ENCODE measurements around the gene C6orf118.

DNA sequence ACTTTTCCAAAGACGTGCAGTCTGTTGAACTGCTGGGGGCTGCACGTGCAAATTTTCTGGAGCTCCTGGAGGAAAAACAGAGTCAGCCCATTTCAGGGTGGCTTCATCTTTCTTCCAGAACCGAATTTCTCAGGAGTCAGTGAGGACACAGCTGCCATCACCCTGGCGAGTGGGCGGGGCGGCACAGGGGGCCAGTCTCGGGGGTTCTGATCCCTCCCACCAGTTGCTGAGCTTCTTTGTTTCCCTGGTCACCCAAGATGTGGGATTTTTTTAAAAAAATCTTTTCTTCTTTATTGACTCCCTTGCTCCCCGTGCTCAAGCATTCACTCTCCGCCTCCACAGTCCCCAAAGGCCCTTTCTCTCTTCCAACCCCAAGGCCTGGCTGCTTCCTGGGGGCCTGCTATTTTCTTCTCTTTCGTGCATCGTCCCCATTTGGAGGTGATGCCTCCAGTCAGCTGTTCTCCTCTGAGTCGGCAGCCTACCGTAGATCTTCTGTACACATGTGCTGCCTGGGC is 8.9 kb downstream of the C6orf118 start:
- TF ChIP-seq, protein P1, sequence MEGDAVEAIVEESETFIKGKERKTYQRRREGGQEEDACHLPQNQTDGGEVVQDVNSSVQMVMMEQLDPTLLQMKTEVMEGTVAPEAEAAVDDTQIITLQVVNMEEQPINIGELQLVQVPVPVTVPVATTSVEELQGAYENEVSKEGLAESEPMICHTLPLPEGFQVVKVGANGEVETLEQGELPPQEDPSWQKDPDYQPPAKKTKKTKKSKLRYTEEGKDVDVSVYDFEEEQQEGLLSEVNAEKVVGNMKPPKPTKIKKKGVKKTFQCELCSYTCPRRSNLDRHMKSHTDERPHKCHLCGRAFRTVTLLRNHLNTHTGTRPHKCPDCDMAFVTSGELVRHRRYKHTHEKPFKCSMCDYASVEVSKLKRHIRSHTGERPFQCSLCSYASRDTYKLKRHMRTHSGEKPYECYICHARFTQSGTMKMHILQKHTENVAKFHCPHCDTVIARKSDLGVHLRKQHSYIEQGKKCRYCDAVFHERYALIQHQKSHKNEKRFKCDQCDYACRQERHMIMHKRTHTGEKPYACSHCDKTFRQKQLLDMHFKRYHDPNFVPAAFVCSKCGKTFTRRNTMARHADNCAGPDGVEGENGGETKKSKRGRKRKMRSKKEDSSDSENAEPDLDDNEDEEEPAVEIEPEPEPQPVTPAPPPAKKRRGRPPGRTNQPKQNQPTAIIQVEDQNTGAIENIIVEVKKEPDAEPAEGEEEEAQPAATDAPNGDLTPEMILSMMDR (IDR thresholded peaks at IDR 0.05): no peak
- no peak for TF ChIP-seq POLR2A (IDR thresholded peaks at IDR 0.05)

Data from esophagus squamous epithelium (tissue), 4 donors.